ENCODE measurements around the gene SNED1.

SNED1 gene

GRCh38 chr2:241050624-241051577 lies 52.5 kb downstream of the SNED1 start:
- DNase-seq: no peak

- DNase-seq: no peak
These were observed 53.4 kb downstream of the SNED1 start for GRCh38 chr2:241051578-241052487.

- DNase-seq: no peak
These were observed 54.4 kb downstream of the SNED1 start for GRCh38 chr2:241052677-241053360.

GRCh38 chr2:241053576-241054251 lies 55.3 kb downstream of the SNED1 start:
- no peak for DNase-seq

DNA sequence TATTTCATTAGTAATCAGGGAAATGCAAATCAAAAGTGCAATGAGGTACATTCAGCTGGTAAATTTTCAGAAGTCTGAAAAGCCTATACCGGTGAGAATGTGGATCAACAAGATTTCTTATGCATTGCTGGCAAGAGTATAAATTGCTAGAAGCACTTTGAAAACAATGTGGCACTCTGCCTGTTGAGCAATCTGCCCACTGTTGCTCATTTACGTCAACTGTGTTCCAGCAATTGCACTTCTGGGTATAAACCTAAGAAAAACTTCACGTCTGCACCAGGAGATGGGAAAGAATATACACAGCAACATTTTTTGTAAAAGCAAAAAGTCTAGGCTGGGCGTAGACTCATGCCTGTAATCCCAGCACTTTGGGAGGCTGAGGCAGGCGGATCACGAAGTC lies 62.9 kb downstream of the SNED1 start:
- no peak for DNase-seq

- no peak for DNase-seq
These were observed 64.1 kb downstream of the SNED1 start for GRCh38 chr2:241062389-241063092.

DNA sequence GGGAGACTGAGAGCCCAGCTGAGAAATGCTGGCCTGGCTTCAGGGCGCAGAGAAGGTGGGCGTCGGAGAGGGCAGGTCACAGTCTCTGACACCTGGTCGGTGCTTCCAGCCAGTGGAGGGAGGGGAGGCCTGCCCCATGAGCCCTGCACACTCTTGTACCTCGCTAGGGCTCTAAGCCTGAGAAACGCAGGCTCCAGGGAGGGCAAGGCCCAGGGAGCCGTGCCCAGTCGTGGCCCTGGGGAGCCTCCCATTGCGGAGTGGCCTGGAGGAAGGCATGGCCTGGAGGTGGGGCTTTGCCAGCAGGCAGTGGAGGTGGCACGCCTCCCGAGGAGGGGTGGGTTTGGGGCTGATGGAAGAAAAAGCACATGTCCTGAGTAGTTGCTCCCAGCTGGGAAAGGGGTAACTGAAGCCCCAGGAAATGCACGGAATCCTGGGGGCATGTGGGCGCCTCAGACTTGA lies 64.7 kb downstream of the SNED1 start:
- no peak for DNase-seq

DNA sequence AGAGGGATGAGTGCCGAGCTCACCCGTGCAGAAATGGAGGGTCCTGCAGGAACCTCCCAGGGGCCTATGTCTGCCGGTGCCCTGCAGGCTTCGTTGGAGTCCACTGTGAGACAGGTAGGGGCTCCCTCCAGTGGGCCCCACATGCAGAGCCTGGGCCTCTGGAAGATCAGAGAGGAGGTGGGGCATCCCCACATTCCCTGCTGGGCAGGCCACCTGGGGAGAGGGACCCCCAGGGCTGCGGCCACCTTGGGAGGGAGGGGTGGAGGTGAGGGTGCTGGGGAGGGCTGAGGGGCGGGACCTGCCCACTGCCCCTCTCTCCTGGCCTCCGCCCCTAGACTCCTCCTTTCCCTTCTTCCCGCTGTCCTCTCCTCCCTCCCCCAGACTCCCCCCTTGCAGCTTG lies 65.2 kb downstream of the SNED1 start:
- DNase-seq: no peak

DNA sequence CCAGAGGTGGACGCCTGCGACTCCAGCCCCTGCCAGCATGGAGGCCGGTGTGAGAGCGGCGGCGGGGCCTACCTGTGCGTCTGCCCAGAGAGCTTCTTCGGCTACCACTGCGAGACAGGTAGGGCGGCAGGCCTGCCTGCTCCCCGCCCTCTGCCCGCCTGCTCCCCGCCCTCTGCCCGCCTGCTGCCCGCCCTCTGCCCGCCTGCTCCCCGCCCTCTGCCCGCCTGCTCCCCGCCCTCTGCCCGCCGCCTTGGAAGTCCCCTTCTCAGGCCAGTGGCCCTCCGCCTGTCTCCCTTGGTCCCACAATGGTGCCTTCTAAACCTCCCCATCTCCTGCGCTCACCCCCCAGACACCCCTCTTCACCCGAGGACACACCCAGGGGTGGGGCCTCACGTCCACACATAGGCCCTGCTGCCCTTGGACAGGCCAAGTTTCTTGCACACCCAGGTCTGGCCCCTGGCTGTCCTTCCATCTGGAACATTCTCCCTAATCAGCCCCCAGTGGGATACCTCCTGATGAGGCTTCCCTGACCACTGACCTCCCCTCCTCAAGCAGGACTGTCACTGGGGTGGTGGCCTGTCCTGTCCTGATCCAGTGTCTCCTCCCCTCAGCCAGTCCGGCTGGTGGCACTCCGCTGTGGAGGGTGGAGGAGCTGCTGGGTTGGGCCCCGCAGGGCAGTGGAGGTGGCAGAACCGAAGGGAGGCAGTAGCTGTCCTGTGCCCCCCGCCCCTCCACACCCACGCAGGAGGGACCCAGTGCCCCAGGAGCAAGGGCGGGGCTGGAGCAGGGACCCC lies 65.8 kb downstream of the SNED1 start:
- DNase-seq: no peak

GRCh38 chr2:241064802-241065354 lies 66.5 kb downstream of the SNED1 start:
- DNase-seq: no peak

GRCh38 chr2:241065355-241065803 lies 67.0 kb downstream of the SNED1 start:
- DNase-seq: no peak

DNA sequence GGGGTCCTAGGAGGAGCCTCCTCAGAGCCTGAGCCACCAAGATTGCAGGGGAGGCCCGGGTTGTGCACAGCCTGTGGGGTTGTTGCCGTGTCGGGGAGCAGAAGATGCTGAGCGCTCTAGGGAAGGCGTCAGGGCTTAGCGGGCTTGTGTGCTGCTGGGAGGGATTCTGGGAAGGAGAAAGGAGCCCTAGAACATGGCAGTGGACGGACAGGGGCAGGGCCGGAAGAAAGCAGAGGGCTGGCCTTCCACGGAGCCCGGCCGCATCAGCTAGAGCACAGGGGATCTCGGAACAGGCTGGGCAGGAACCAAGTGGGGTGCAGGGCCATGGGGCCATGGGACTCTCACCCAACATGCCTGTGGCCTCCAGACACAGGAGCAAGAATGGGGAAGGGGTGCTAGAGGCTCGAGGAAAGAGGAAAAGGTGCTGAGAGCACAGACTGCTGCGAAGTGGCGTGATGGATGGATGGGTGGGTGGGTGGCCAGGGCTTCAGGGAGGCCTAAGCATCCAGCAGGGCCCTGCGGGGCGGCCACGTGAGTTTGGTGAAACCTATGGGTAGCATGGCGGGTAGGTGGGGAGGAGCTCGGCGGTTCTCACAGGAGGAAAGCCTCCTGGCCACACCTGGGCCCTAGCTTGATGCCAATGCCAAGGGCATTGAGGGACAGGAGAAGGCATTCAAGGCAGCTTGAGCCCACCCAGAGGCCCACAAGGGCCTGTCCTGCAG lies 67.9 kb downstream of the SNED1 start:
- no peak for DNase-seq

- no peak for DNase-seq
These were observed 68.5 kb downstream of the SNED1 start for GRCh38 chr2:241066893-241067341.

GRCh38 chr2:241067501-241068135 lies 69.2 kb downstream of the SNED1 start:
- no peak for DNase-seq

DNA sequence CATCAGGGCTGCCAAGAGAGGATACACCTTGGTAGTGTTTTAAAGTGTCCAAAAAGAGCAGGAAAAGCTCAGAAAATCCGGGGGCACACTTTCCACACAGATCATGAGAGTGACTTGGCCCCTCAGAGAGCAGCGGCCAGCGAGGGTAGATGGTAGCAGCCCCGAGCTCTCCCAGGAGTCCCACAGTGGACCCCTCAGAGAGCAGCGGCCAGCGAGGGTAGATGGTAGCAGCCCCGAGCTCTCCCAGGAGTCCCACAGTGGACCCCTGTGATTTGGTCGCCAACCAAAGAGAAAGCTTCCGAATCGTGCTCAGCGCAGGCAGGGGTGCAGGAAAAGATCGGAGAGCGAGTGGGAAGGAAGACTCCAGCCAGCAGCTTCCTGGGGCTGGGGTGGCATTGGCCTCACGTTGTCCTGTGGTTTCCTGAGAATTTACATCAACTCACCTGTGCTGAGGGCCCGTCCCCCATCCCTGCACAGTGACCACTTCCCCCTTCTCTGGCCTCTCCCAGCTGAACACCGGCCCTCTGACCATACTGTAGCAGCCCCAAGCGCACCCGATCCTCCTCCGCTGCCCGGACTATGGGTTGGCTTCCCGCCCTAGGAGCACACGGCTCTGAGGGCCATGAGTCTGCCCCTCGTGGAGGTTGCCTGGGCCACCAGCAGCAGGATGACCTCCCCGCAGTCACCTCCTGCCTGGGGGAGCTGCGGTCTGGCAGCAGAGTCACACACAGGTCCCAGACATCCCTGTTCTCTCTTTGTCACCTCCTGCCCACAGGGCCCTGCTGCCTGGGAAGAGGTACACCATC lies 69.9 kb downstream of the SNED1 start:
- DNase-seq: no peak

DNA sequence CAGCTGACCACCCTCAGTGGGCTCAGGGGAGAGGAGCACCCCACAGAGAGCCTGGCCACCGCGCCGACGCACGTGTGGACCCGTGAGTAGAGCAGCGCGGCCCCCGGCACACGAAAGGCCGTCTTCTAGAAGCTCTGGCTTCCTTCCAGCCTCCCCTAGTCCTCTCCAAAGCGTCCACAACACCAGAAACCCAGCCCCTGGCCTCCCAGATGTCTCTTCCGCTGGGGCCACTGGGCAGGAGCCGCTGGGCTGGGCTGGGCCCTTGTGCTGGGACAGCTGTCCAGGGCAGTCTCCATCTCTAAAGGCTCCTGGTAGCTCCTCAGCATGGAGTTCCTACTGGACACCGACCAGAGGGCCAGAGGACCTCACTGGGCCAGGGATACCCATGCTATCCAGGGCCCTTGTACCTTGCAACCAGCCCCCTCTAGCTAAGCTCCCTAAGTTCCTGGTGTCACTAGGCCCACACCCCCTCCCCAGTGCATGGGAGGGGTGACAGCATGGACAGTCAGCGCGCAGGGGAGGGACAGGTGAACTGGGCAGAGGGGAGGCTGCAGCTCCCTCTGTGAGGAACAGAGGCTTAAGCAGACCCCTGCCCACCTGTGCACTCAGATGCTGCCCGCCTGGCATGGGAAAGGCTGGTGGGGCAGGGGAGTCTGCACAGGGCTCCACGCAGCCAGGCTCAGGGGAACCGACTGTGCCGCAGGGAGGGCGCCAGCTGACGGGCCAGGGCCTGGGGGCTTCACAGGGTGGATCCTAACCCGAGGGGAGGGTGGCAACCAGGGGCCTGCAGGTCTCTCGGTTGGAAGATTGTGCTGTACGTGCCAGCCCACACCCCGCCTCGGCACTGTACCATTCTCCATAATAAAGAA lies 70.8 kb downstream of the SNED1 start:
- DNase-seq: no peak

DNA sequence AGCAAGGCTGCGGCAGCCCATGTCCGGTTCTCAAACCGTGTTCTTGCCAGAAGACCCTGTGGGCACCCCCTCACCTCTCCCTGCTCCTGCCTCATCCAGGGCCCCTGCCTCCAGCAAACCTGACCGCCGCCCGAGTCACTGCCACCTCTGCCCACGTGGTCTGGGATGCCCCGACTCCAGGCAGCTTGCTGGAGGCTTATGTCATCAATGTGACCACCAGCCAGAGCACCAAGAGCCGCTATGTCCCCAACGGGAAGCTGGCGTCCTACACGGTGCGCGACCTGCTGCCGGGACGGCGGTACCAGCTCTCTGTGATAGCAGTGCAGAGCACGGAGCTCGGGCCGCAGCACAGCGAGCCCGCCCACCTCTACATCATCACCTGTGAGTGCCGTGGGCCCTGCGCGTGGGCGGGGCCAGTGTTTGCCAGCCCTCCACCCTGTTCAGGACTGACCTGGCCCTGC lies 71.4 kb downstream of the SNED1 start:
- no peak for DNase-seq
